ENCODE measurements around the gene ZNF454.
A peak's percentile ranks its signal among the peaks of the same experiment; 100 is the strongest.

Gene ZNF454

GRCh38 chr5:178940569-178941360 is at the start of gene ZNF454:
TSS of gene ZNF454 (plus strand) at chr5:178941198. CDS start at chr5:178942792, 1,594 bp downstream.
- DNase-seq: no peak

GRCh38 chr5:178895615-178896571 is 45.1 kb upstream of the ZNF454 start, which contains the start of gene ZFP2:
TSS of gene ZFP2 (plus strand) at chr5:178895913. CDS start at chr5:178931314, 35,401 bp downstream.
- peak; percentile 36 for DNase-seq

- no peak for DNase-seq
These were observed 41.7 kb upstream of the ZNF454 start for GRCh38 chr5:178899289-178899688.

GRCh38 chr5:178902849-178903248 is 38.1 kb upstream of the ZNF454 start:
- no peak for DNase-seq

GRCh38 chr5:178931846-178932760 is 8.9 kb upstream of the ZNF454 start:
- no peak for DNase-seq

GRCh38 chr5:178941361-178941760 is 363 bp downstream of the ZNF454 start:
- no peak for DNase-seq

- DNase-seq: no peak
These were observed 24.6 kb downstream of the ZNF454 start for GRCh38 chr5:178965465-178966055.

GRCh38 chr5:178981381-178981780 is 40.4 kb downstream of the ZNF454 start:
- no peak for DNase-seq

- DNase-seq: no peak
These were observed 41.9 kb downstream of the ZNF454 start for GRCh38 chr5:178982941-178983340.

- DNase-seq: no peak
These were observed 42.7 kb downstream of the ZNF454 start for GRCh38 chr5:178983728-178984127.

- DNase-seq: no peak
These were observed 43.4 kb downstream of the ZNF454 start for GRCh38 chr5:178984145-178985072.

- no peak for DNase-seq
These were observed 45.4 kb downstream of the ZNF454 start for GRCh38 chr5:178986326-178986960.

- no peak for DNase-seq
These were observed 47.6 kb downstream of the ZNF454 start for GRCh38 chr5:178988436-178989220.

GRCh38 chr5:178989311-178989710 is 48.3 kb downstream of the ZNF454 start:
- DNase-seq: no peak

- no peak for DNase-seq
These were observed 49.5 kb downstream of the ZNF454 start for GRCh38 chr5:178990491-178990890.

- DNase-seq: no peak
These were observed 50.5 kb downstream of the ZNF454 start for GRCh38 chr5:178991190-178992145.

GRCh38 chr5:178992291-178992895 is 51.4 kb downstream of the ZNF454 start:
- DNase-seq: no peak

- no peak for DNase-seq
These were observed 52.3 kb downstream of the ZNF454 start for GRCh38 chr5:178993236-178993765.
